HCT116 (cell line): ENCODE results near the gene UNK. TPM values are rescaled to one million over a fixed set of nuclear protein-coding genes. Genes with fewer than 3 reads are reported as not detected.
A peak's percentile ranks its signal among the peaks of the same experiment; 100 is the strongest.
"Not testable (repeated sequence)": the region's sequence is repeated elsewhere in the genome, so short reads cannot be mapped to it uniquely, and the experiment has no call there.

Experiments
- ATAC-seq: fragments of 200-7000 bp; cut with Tn5 transposase; 2 replicates; pipeline ENCODE4 v1.9.1; 2020; ENCODE audit warnings: mild to moderate bottlenecking, moderate library complexity
- BruUV-seq: library from RNA; stranded (reverse); fragments of 400-500 nt; replicated peaks from 2 replicates; lab custom pipeline; 2021; lab: Mats Ljungman, UMichigan
- CTCF ChIA-PET: fragments of 300-600 bp; sonication (Branson Sonifier 250); formaldehyde crosslinking; loops from one replicate; lab custom pipeline; 2021; ENCODE audit warnings: antibody characterized with exemption; lab: Charles Lee
- POLR2A ChIA-PET: fragments of 300-600, 350-600 bp; sonication (Branson Sonifier 250); formaldehyde crosslinking; loops from one replicate; lab custom pipeline; 2021; ENCODE audit warnings: antibody characterized with exemption; lab: Charles Lee
- RAD21 ChIA-PET, 2 experiments: fragments of 300-600 bp; sonication (Branson Sonifier 250); formaldehyde crosslinking; loops; one replicate each; lab custom pipeline; 2023; ENCODE audit warnings: low total read pairs in 2 of 2; ENCODE audit not compliant: uncharacterized antibody in 2 of 2, unreplicated experiment in 2 of 2, low non-redundant PET in 1 of 2; lab: Charles Lee
- DNase-seq: peaks from one replicate; pipeline ENCODE4 v3.0.0-alpha.2; 2010; ENCODE audit warnings: low read depth, low spot score
- H2AFZ ChIP-seq: fragments of 200-600 bp; shearing (Covaris generic), sonication (generic); 2 replicates; pipeline ENCODE4 v1.6.1; 2017; ENCODE audit warnings: low read depth, mixed run types, mixed read lengths, antibody characterized with exemption, low read length; ENCODE audit not compliant: poor library complexity, severe bottlenecking
- H3K27ac ChIP-seq: 2 replicates; pipeline ENCODE4 v1.5.1; 2012; ENCODE audit warnings: low read depth, low read length
- H3K27me3 ChIP-seq: fragments of 200-600 bp; sonication (generic); 2 replicates; pipeline ENCODE4 v1.6.1; 2016; ENCODE audit warnings: mixed run types, low read length, mixed read lengths; ENCODE audit not compliant: insufficient read depth
- H3K36me3 ChIP-seq, 2 experiments: fragments of 200-500 bp in 1 of 2; fragments of 200-600 bp in 1 of 2; sonication (Bioruptor generic) in 1 of 2; sonication (generic) in 1 of 2; 2 replicates each; pipeline versions ENCODE4 v1.5.1 to v1.6.1; 2014 to 2016; ENCODE audit warnings: low read length in 2 of 2, inconsistent platforms in 1 of 2, mixed read lengths in 1 of 2, mixed run types in 1 of 2; ENCODE audit not compliant: insufficient read depth in 2 of 2, control insufficient read depth in 1 of 2
- H3K4me1 ChIP-seq, 2 experiments: fragments of 200-600 bp in 1 of 2; sonication (generic) in 1 of 2; 2 replicates each; pipeline versions ENCODE4 v1.5.1 to v1.6.1; 2012 to 2017; ENCODE audit warnings: low read length in 2 of 2, inconsistent platforms in 1 of 2, mild to moderate bottlenecking in 1 of 2, mixed read lengths in 1 of 2, mixed run types in 1 of 2, moderate library complexity in 1 of 2; ENCODE audit not compliant: insufficient read depth in 2 of 2, control insufficient read depth in 1 of 2
- H3K4me2 ChIP-seq: fragments of 200-600 bp; sonication (generic); 2 replicates; pipeline ENCODE4 v1.6.1; 2017; ENCODE audit warnings: mixed run types, low read length, mixed read lengths
- H3K4me3 ChIP-seq, 2 experiments: fragments of 200-600 bp in 1 of 2; sonication (generic) in 1 of 2; replicated peaks in 1 of 2; 2 replicates each; pipeline ENCODE4 v1.5.1; 2011 to 2016; ENCODE audit warnings: low read length in 2 of 2, control low read depth in 1 of 2, low read depth in 1 of 2, mild to moderate bottlenecking in 1 of 2, mixed read lengths in 1 of 2, mixed run types in 1 of 2
- H3K79me2 ChIP-seq: fragments of 200-600 bp; sonication (generic); 2 replicates; pipeline ENCODE4 v1.6.1; 2017; ENCODE audit warnings: mild to moderate bottlenecking, mixed run types, low read length, moderate library complexity, mixed read lengths; ENCODE audit not compliant: insufficient read depth
- H3K9ac ChIP-seq: fragments of 200-600 bp; sonication (generic); 2 replicates; pipeline ENCODE4 v1.6.1; 2016; ENCODE audit warnings: low read length, mixed read lengths
- H3K9me2 ChIP-seq: fragments of 200-600 bp; sonication (generic), shearing (Covaris generic); 2 replicates; pipeline ENCODE4 v1.6.1; 2017; ENCODE audit warnings: mixed run types, mild to moderate bottlenecking, moderate library complexity; ENCODE audit not compliant: insufficient read depth
- H3K9me3 ChIP-seq, 2 experiments: fragments of 200-500 bp in 1 of 2; fragments of 200-600 bp in 1 of 2; sonication (Bioruptor generic) in 1 of 2; sonication (generic) in 1 of 2; 2 replicates each; pipeline ENCODE4 v1.6.1; 2014 to 2017; ENCODE audit warnings: low read length in 2 of 2, mixed read lengths in 2 of 2, inconsistent platforms in 1 of 2, low read depth in 1 of 2, mild to moderate bottlenecking in 1 of 2, mixed run types in 1 of 2, moderate library complexity in 1 of 2; ENCODE audit not compliant: control insufficient read depth in 1 of 2, insufficient read depth in 1 of 2
- H4K20me1 ChIP-seq: fragments of 200-600 bp; sonication (generic), shearing (Covaris generic); 2 replicates; pipeline ENCODE4 v1.6.1; 2017; ENCODE audit warnings: mixed run types, mild to moderate bottlenecking, moderate library complexity; ENCODE audit not compliant: insufficient read depth
- intact Hi-C: fragments of 100-400 bp; cut with micrococcal nuclease; formaldehyde crosslinking; loops from 2 replicates; pipeline ENCODE4 v1.10.0; 2022
- total RNA-seq: library from RNA; stranded (reverse); gene quantifications from one replicate; pipeline ENCODE4 v1.2.1, GENCODE V29; 2021; ENCODE audit not compliant: unreplicated experiment

UNK gene
- total RNA-seq, 1 experiment from 2014 or later, result 40.6 TPM

- ChIA-PET RAD21 (interaction anchor here in 1 of 2 experiments (0.7 kb wide), 1 partner anchor 13 kb away, joined by 4 read pairs; no protein-coding TSS in a partner anchor), POLR2A (interaction anchor here (1.0 to 1.3 kb wide), 2 partner anchors 9 to 11 kb away, joined by 3 to 4 read pairs; partner anchors contain the start of gene WBP2)
Measured at GRCh38 chr17:75864887-75865286, 80.3 kb downstream of the UNK start.

GRCh38 chr17:75865404-75866188 is 81.0 kb downstream of the UNK start:
- H3K4me3 ChIP-seq, H3K4me2 ChIP-seq, H3K36me3 ChIP-seq, H4K20me1 ChIP-seq, H3K27ac ChIP-seq, H3K27me3 ChIP-seq, H3K9me3 ChIP-seq, H2AFZ ChIP-seq, ATAC-seq, H3K9ac ChIP-seq, CTCF ChIA-PET, H3K79me2 ChIP-seq, H3K9me2 ChIP-seq, BruUV-seq, intact Hi-C loops, DNase-seq: not testable (repeated sequence)
- ChIA-PET RAD21 (interaction anchor here in 1 of 2 experiments (0.7 kb wide), 1 partner anchor 12 kb away, joined by 4 read pairs; no protein-coding TSS in a partner anchor), POLR2A (interaction anchor here (0.9 to 1.3 kb wide), 3 partner anchors 10 to 86 kb away, joined by 3 to 4 read pairs (median 3); partner anchors contain the start of gene WBP2)
- H3K4me1 ChIP-seq, result peaks cover 21 to 39% of the 10 kb centered on the region in 2 experiments

More at GRCh38 chr17:75864887-75865286, 80.3 kb downstream of the UNK start:
- ATAC-seq, H3K27ac ChIP-seq, H3K36me3 ChIP-seq, H3K4me2 ChIP-seq, H3K9me2 ChIP-seq, H3K4me3 ChIP-seq, H4K20me1 ChIP-seq, BruUV-seq, H3K79me2 ChIP-seq, H3K9ac ChIP-seq, H2AFZ ChIP-seq, intact Hi-C loops, H3K27me3 ChIP-seq, DNase-seq, CTCF ChIA-PET, H3K9me3 ChIP-seq: not testable (repeated sequence)
- peaks cover 20 to 34% of the 10 kb centered on the region in 2 experiments for H3K4me1 ChIP-seq

DNA sequence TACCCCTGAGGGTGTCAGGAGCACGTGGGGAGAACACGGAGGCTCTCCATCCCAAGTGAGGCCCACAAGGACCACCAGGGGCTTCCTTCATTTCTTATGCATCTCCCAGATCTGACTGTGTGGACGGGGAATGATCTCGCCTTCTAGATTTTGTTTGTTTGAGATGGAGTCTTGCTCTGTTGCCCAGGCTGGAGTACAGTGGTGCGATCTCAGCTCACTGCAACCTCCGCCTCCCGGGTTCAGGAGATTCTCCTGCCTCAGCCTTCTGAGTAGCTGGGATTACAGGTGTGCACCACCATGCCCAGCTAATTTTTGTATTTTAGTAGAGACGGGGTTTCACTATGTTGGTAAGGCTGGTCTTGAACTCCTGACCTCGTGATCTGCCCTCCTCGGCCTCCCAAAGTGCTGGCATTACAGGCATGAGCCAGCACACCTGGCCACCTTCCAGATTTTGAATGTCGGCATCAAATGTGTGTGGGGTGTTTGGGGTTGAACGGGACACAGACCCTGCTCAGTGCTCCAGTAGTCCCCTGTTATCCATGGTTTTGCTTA is 84.2 kb downstream of the UNK start:
- BruUV-seq, H3K79me2 ChIP-seq, H3K27me3 ChIP-seq, H3K36me3 ChIP-seq, H3K9me2 ChIP-seq, RAD21 ChIA-PET, H3K9me3 ChIP-seq, H3K4me3 ChIP-seq, DNase-seq, H4K20me1 ChIP-seq, intact Hi-C loops, ATAC-seq, H3K9ac ChIP-seq: not testable (repeated sequence)
- Histone ChIP-seq H3K4me1 (peaks cover 44 to 55% of the 10 kb centered on the region in 2 experiments), H3K4me2 (peak overlapping the region; percentile 44; the same call in 1 of the 2 replicates), H3K27ac (peak overlapping the region; percentile 54; the same call in 1 of the 2 replicates), H2AFZ (peak overlapping the region; percentile 43)
- CTCF ChIA-PET, result interaction anchor here (2.1 kb wide), 1 partner anchor 14 kb away, joined by 5 read pairs; the partner anchor contains the start of gene WBP2
- POLR2A ChIA-PET, result interaction anchor here (1.0 kb wide), 1 partner anchor 14 kb away, joined by 3 read pairs; the partner anchor contains the start of gene WBP2
